Measurements from ENCODE around the gene KIF1A.
"Not testable (repeated sequence)": the region's sequence is repeated elsewhere in the genome, so short reads cannot be mapped to it uniquely, and the experiment has no call there.

KIF1A gene

GRCh38 chr2:240713928-240714746, 105.9 kb downstream of the KIF1A start:
- no peak for DNase-seq

DNA sequence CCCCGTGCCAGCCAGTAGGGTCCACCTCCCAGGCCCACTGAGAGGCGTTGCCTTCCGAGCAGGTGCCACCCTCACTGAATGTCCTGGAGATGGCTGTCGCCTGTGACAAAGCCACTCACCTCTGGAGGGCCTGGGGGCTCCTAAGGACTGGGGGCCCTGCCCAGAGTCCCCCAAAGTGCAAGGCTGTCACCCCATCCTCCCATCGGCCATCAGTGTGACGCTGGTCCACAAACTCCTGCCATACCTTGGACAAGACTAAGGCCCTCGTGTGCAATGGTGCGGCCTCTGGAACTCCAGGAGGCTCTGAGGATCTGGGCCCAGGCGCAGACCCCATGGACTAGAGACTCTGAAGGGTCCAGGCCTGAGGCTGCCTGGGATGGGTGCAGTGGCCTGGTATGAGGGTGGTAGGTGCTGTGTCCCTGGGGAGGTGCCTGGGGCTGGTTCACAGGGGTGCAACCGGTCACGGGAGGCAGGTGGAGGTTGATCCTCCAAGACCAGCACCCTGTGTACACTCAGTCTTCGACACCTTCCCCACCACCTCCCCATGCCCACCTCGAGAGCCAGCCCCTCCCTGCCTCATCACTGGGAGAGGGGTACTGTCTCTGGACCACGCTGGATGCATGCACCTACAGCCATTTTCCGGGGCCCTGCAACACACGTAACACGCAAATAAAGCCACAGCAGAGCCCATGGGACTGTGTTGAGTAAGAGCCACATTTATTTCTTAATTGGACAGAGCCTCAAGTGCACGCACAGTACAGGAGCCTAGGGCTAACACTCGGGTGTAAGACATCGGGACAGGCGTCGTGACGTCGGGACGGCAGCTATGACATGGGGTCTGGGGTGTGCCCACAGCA, 106.7 kb downstream of the KIF1A start:
- DNase-seq: no peak

DNA sequence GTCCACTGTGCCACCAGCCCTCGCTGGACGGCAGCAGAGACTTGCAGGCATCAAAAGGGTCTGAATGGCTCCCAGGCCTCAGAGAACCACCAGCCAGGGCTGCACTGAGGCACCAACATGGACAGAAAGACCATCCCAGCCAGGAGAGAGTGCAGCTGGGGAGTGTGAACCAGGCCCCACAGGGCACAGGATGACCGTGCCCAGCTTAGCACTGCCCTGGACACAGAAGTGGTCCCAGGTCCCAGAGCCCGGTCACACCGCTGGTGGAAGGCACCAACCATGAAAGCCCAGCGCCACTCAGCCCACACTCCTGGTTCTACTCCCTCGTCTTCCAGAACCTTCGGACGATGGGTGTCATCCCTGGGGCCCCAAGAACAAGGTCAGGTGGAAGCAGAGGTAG, 107.9 kb downstream of the KIF1A start:
- no peak for DNase-seq

DNA sequence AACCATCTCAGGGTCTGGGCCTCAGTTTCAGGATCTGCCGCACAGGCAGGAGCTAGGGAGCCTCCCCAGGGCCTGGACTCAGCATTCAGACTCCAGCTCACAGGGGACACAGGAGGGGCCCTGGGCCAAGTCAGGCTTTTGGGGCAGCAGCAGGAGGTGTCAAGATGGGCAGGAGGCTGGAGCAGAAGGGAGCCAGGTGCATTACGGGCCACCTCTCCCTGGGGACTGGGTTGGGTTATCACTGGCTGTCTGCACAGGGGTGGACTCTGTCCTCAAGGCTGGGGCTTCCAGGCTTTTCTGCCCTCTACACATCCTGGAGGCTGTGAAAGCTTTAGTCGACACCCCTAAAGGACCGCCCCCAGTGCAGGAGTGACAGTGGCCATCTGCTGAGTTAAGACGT, 108.3 kb downstream of the KIF1A start:
- no peak for DNase-seq

- DNase-seq: no peak
Observed at GRCh38 chr2:240711296-240711695, 108.7 kb downstream of the KIF1A start.

DNA sequence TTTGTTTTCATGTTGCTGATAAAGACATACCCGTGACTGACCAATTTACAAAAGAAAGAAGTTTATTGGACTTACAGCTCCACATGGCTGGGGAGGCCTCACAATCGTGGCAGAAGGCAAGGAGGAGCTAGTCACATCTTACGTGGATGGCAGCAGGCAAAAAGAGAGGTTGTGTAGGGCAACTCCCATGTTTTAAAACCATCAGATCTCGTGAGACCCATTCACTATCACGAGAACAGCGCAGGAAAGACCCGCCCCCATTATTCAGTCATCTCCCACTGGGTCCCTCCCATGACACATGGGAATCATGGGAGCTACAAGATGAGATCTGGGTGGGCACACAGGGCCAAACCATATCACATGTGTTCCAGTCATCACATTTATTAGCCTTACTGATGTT, 111.6 kb downstream of the KIF1A start:
- DNase-seq: no peak

DNA sequence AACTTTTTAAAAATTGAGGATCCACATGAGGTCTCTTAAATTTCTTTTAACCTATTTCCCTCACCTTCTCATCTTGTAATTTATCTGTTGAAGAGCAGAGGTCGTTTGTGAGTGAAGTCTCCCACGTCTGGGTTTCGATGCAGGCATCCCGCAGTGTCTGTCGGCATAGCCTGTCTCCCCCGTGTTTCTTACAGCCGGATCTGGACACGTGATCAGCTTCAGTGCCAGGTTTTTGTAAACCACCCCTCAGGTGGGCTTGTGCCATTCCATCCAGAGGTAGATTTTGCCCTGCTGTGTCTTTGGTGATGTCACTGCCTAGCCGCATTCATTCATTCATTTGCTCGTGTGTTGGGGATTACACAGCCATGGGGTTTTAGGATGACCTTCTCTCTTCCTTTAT, 112.2 kb downstream of the KIF1A start:
- DNase-seq: no peak

- DNase-seq: no peak
Observed at GRCh38 chr2:240707043-240707756, 112.8 kb downstream of the KIF1A start.

DNA sequence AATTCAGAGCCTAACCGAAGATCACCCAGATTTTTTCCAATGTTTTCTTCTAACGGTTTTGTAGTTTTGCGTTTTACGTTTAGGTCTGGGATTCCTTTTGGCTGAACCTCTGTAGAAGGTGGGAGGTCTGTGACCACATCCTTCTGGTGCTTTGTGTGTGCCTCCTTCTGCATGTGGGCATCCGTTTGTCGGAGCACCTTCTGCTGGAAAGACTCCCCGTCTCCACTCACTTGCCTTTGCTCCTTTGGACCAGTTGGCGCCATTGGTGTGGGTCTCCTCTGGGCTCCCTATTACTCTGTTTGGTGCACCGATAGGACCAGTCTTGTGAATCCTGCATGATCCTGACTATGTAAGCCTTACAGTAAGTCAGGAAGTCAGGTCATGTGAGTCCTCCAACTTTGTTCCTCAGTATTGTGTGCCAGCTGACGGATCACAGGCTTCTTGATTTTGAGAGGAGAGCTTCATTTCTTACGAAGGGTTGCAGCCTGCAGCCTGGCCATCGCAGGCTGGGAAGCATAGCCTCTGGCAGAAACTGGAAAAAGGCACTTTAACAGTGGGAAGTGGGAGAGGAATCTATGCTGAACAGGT, 114.7 kb downstream of the KIF1A start:
- no peak for DNase-seq

- no peak for DNase-seq
Observed at GRCh38 chr2:240704651-240705050, 115.4 kb downstream of the KIF1A start.

DNA sequence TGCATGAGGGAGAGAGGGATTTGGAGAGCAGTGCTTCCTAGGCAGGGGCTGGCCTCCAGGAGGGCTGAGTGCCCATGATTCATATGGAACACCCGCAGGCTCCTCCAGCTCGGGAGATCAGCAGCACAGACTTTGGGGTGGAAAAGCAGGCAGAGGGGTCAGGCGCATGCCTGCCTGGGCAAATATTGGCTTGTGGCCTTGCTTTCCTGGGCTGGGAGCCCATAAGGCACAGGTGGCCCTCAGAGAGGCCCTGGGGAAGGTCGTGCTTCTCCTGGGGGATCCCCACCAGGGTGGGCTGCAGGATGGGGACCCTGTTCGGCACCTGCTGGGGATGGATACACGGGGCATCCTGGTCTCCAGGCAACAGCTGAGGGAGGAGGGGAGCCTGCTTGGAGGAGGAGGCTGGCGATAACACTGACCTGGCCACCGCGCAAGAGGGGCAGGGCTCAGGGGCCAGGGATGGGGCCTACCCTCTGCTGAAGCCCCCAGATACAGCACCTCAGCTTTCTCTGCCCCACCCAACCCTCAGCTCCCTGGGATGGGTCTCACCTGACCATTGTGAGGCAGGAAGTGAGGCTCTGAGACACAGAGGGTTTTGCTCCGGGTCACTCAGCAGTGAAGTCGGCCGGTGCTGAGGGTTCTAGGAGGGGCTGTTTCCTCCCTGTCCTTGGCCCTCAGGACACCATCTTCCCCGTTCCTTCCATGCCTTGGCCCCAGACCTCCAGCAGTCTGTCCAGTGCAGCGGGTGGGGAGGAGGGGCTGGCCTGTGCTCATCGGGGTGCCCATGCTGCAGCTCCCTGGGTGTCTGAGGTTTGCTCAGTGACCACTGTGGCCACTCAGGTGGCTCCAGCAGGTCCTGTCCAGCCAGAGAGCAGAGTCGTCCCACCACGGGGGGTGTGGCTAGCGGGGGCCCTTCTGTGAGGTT, 116.3 kb downstream of the KIF1A start:
- no peak for DNase-seq

DNA sequence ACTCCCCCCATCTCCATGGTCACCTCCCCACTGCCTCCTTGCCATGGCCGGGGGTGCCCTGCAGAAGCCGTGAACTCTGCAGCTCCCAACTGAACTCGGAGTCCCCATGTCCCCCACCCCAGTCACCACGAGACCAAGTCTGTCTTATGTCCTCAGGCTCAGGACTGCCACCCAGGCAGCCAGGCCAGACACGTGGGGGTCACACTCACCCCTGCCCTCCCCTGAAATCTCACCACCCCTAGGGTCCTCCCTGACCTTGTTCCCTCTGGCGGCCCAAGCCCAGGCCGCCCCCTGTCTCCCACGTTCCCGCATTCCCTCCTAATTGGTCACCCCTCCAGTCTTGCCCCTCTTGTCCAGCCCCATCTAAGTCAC, 117.4 kb downstream of the KIF1A start:
- no peak for DNase-seq

- no peak for DNase-seq
Observed at GRCh38 chr2:240701736-240702639, 118.0 kb downstream of the KIF1A start.

DNA sequence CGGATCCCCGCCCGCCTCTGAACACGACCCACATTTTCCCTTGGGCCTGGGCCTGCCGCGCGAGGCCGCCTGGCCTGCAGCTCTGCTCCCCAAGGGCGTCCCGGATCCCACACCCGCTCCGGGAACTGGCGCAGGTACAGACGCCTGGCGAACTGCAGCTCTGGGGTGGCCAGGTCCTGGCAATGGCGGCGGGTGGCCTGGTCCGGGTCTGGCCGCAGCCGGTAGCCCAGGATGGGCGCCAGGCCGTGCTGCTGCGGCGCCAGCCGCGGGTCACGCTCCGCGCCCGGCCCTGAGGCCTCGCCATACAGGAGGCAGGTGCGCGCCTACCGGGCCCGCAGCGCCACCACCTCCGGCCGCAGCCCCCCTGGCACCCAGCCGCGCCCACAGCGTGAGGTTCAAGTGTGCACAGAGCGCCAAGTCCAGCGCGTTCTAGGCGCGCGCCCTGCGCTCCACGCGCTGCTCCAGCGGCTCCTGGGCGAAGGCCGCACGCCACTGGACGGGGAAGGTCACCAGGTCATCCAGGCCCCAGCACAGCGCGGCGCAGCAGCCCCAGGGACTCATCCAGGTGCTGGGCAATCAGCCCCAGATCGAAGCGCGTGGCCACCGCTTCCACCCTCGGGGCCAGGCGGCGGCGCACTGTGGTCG, 118.8 kb downstream of the KIF1A start:
- no peak for DNase-seq

- not testable (repeated sequence) for DNase-seq
Observed at GRCh38 chr2:240700616-240701015, 119.4 kb downstream of the KIF1A start.

DNA sequence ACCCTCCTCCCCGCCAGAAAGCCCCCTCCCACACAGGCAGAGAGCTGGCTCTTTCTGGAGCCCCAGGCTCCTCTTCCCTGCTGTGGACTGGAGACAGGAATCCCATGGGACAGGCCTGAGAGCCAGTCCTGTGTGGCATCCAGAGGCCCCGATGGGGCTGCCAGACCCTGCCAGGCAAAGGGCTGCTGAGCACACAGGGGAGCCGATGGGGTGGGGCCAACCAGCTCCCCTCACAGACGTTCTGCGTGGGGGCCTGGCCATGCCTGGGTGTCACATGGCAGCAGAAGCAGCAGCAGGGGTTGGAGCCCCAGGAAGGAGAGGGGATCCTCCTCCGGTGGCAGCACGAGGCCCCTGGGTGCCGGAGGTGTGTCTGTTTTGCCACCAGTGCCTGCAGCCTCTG, 120.2 kb downstream of the KIF1A start:
- not testable (repeated sequence) for DNase-seq

- DNase-seq: not testable (repeated sequence)
Observed at GRCh38 chr2:240698852-240699561, 121.0 kb downstream of the KIF1A start.

DNA sequence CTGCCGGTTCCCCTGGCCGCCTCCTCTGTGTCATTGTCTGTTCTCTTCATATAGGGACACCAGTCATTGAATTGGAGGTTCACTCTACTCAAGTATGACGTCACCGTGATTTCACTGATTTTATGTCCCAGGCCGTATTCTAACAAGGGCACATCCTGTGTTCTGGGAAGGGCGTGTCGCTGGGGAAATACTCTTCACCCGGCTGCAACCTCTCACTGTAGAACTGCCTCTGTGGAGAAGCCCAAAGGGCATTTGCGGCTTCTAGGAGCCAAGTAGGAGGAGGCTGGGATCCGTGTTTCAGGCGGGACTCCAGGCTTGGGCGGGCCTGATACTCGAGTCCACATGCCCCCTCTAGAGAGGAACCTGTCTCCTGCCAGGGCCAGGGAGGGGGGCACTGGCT, 123.5 kb downstream of the KIF1A start:
- DNase-seq: not testable (repeated sequence)

- not testable (repeated sequence) for DNase-seq
Observed at GRCh38 chr2:240695593-240695992, 124.4 kb downstream of the KIF1A start.

- not testable (repeated sequence) for DNase-seq
Observed at GRCh38 chr2:240694304-240694703, 125.7 kb downstream of the KIF1A start.

All from NCI-H2107 (cell line).